Sigmoid colon (tissue), 4 donors: ENCODE measurements around the gene POM121.
"Not testable (repeated sequence)": the region's sequence is repeated elsewhere in the genome, so short reads cannot be mapped to it uniquely, and the experiment has no call there.

Source experiments
- CTCF ChIP-seq, 4 experiments: fragments of 450-650 bp in 3 of 4; fragments of 200-600 bp in 1 of 4; IDR thresholded peaks; one replicate each; pipeline ENCODE4 v1.5.1; 2016 to 2019; ENCODE audit warnings: antibody characterized with exemption in 4 of 4, mild to moderate bottlenecking in 3 of 4, moderate library complexity in 2 of 4
- EP300 ChIP-seq, 4 donors: sonication (generic); formaldehyde crosslinking; IDR thresholded peaks; one replicate each; pipeline ENCODE4 v1.6.1; 2017; ENCODE audit warnings: antibody characterized with exemption in 4 of 4
- POLR2A ChIP-seq, 2 donors: fragments of 450-650 bp; IDR thresholded peaks; one replicate each; pipeline ENCODE4 v1.6.1; 2016; ENCODE audit warnings: antibody characterized with exemption in 2 of 2, mild to moderate bottlenecking in 2 of 2, moderate library complexity in 2 of 2
- POLR2AphosphoS5 ChIP-seq, 4 donors: sonication (generic); formaldehyde crosslinking; IDR thresholded peaks; one replicate each; pipeline ENCODE4 v1.6.1; 2017; ENCODE audit warnings: antibody characterized with exemption in 4 of 4

DNA sequence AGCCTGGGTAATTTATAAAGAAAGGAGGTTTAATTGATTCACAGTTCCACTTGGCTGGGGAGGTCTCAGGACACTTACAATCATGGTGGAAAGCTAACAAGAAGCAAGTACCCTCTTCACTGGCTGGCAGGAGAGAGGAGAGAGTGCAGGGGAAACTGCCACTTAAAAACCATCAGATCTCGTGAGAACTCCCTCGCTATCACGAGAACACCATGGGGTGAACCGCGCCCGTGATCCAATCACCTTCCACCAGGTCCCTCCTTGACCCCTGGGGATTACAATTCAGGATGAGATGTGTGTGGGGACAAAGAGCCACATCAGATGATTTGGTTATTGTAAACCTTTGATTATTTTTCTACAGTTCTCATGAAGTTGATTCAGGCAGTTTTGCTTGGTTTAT is 20.2 kb upstream of the POM121 start:
- TF ChIP-seq POLR2A, POLR2AphosphoS5, CTCF, EP300 (IDR thresholded peaks at IDR 0.05): not testable (repeated sequence)
